HepG2 (cell line): ENCODE data around the gene AKR1A1. TPM values are rescaled to one million over a fixed set of nuclear protein-coding genes. Genes with fewer than 3 reads are reported as not detected.
A peak's percentile ranks its signal among the peaks of the same experiment; 100 is the strongest.

Experiments
- BCL6 ChIP-seq: IDR thresholded peaks from 2 replicates; pipeline ENCODE4 v1.6.1; 2016; ENCODE audit warnings: missing genetic modification reagents, missing compliant biosample characterization
- CBX5 ChIP-seq: sonication (generic); formaldehyde crosslinking; IDR thresholded peaks from 2 replicates; pipeline ENCODE4 v1.4.0; 2020; ENCODE audit warnings: missing genetic modification reagents, borderline replicate concordance
- FOXP1 ChIP-seq, 2 experiments: fragments of 450-650 bp in 1 of 2; IDR thresholded peaks; 2 replicates each; pipeline ENCODE4 v1.6.1; 2017 to 2018; ENCODE audit warnings: antibody characterized with exemption in 1 of 2
- KAT7 ChIP-seq: IDR thresholded peaks from 2 replicates; pipeline ENCODE4 v1.6.1; 2018; ENCODE audit warnings: borderline replicate concordance, missing compliant biosample characterization
- LCORL ChIP-seq, 2 experiments: fragments of 450-650 bp in 1 of 2; sonication (generic) in 1 of 2; formaldehyde crosslinking in 1 of 2; IDR thresholded peaks; 2 replicates each; pipeline versions ENCODE4 v1.5.0 to v1.6.1; 2017 to 2020; ENCODE audit warnings: antibody characterized with exemption in 1 of 2, missing genetic modification reagents in 1 of 2
- MYC ChIP-seq: sonication (generic); formaldehyde crosslinking; IDR thresholded peaks from 2 replicates; pipeline ENCODE4 v1.9.0; 2021; ENCODE audit warnings: missing genetic modification reagents, borderline replicate concordance
- MYNN ChIP-seq: sonication (generic); formaldehyde crosslinking; IDR thresholded peaks from 2 replicates; pipeline ENCODE4 v1.4.0; 2020; ENCODE audit warnings: mild to moderate bottlenecking, low read depth, missing genetic modification reagents
- PAF1 ChIP-seq: IDR thresholded peaks from 2 replicates; pipeline ENCODE4 v1.6.1; 2016; ENCODE audit warnings: missing genetic modification reagents, missing compliant biosample characterization
- PAWR ChIP-seq: sonication (generic); formaldehyde crosslinking; IDR thresholded peaks from 2 replicates; pipeline ENCODE4 v1.4.0; 2020; ENCODE audit warnings: missing genetic modification reagents, mild to moderate bottlenecking, borderline replicate concordance
- RBM39 ChIP-seq: fragments of 200-400 bp; formaldehyde crosslinking; IDR thresholded peaks from one replicate; pipeline ENCODE4 v1.6.1; 2018; ENCODE audit warnings: antibody characterized with exemption, mild to moderate bottlenecking, low read depth, low read length; ENCODE audit not compliant: poor library complexity, severe bottlenecking
- SATB2 ChIP-seq: sonication (generic); formaldehyde crosslinking; IDR thresholded peaks from 2 replicates; pipeline ENCODE4 v1.5.0; 2020; ENCODE audit warnings: missing genetic modification reagents
- ZBTB7B ChIP-seq: sonication (generic); formaldehyde crosslinking; IDR thresholded peaks from 2 replicates; pipeline ENCODE4 v1.4.0; 2020; ENCODE audit warnings: missing genetic modification reagents
- ZIK1 ChIP-seq: sonication (generic); formaldehyde crosslinking; IDR thresholded peaks from 2 replicates; pipeline ENCODE4 v1.5.0; 2020; ENCODE audit warnings: mild to moderate bottlenecking, low read depth, missing genetic modification reagents, borderline replicate concordance
- ZMAT3 ChIP-seq: sonication (generic); formaldehyde crosslinking; conservative IDR thresholded peaks from 2 replicates; pipeline ENCODE4 v1.7.0; 2021; ENCODE audit warnings: missing genetic modification reagents
- ZNF121 ChIP-seq: sonication (generic); formaldehyde crosslinking; IDR thresholded peaks from 2 replicates; pipeline ENCODE4 v1.5.0; 2020; ENCODE audit warnings: mild to moderate bottlenecking, missing genetic modification reagents
- ZNF230 ChIP-seq: sonication (generic); formaldehyde crosslinking; IDR thresholded peaks from 2 replicates; pipeline ENCODE4 v1.4.0; 2020; ENCODE audit warnings: mild to moderate bottlenecking, missing genetic modification reagents
- ZNF263 ChIP-seq: sonication (generic); formaldehyde crosslinking; IDR thresholded peaks from 2 replicates; pipeline ENCODE4 v1.4.0; 2020; ENCODE audit warnings: missing genetic modification reagents
- ZNF33A ChIP-seq: sonication (generic); formaldehyde crosslinking; IDR thresholded peaks from 2 replicates; pipeline ENCODE4 v1.5.1; 2020; ENCODE audit warnings: missing genetic modification reagents, mild to moderate bottlenecking, moderate library complexity, borderline replicate concordance
- ZNF510 ChIP-seq: sonication (generic); formaldehyde crosslinking; IDR thresholded peaks from 2 replicates; pipeline ENCODE4 v1.4.0; 2020; ENCODE audit warnings: low read depth, mild to moderate bottlenecking, missing genetic modification reagents
- ZNF569 ChIP-seq: sonication (generic); formaldehyde crosslinking; IDR thresholded peaks from 2 replicates; pipeline ENCODE4 v1.5.0; 2020; ENCODE audit warnings: mild to moderate bottlenecking, missing genetic modification reagents, moderate library complexity, borderline replicate concordance
- ZNF644 ChIP-seq: IDR thresholded peaks from 2 replicates; pipeline ENCODE4 v1.6.1; 2016; ENCODE audit warnings: low read depth
- polyA plus RNA-seq, 8 experiments: library from polyadenylated mRNA; depleted of rRNA in 3 of 8; stranded (reverse) in 7 of 8; unstranded in 1 of 8; fragments of >200 nt; fragmentation: Illumina TruSeq in 4 of 8; extraction: Trizol in 4 of 8; gene quantifications; 2 replicates each; pipeline versions ENCODE4 v1.2.1 to v1.2.3, GENCODE V29; 2011 to 2016; ENCODE audit warnings: low read depth in 4 of 8, missing spikeins in 1 of 8, mixed read lengths in 1 of 8; ENCODE audit not compliant: insufficient read depth in 1 of 8
- total RNA-seq, 5 experiments: library from RNA; depleted of rRNA; stranded (reverse); fragments of >200 nt; fragmentation: Illumina TruSeq; extraction: Trizol; gene quantifications; 2 replicates each; pipeline ENCODE4 v1.2.3, GENCODE V29; 2016; ENCODE audit warnings: low read depth in 1 of 5
- TF ChIP-seq, protein P1 (sequence below): sonication (generic); formaldehyde crosslinking; IDR thresholded peaks from 2 replicates; pipeline ENCODE4 v1.8.0; 2022; ENCODE audit warnings: missing genetic modification reagents, mild to moderate bottlenecking, borderline replicate concordance
- TF ChIP-seq, protein P2 (sequence below): sonication (generic); formaldehyde crosslinking; IDR thresholded peaks from 2 replicates; pipeline ENCODE4 v1.9.0; 2021; ENCODE audit warnings: missing genetic modification reagents, borderline replicate concordance
- TF ChIP-seq, protein P3 (sequence below): sonication (generic); formaldehyde crosslinking; IDR thresholded peaks from 2 replicates; pipeline ENCODE4 v1.5.0; 2020; ENCODE audit warnings: missing genetic modification reagents

AKR1A1 gene
- total and polyA plus RNA-seq, 2 of the 13 experiments (the other 11 are each of a cell fraction or from before 2014, with no cell fraction given): 181 to 217 TPM

DNA sequence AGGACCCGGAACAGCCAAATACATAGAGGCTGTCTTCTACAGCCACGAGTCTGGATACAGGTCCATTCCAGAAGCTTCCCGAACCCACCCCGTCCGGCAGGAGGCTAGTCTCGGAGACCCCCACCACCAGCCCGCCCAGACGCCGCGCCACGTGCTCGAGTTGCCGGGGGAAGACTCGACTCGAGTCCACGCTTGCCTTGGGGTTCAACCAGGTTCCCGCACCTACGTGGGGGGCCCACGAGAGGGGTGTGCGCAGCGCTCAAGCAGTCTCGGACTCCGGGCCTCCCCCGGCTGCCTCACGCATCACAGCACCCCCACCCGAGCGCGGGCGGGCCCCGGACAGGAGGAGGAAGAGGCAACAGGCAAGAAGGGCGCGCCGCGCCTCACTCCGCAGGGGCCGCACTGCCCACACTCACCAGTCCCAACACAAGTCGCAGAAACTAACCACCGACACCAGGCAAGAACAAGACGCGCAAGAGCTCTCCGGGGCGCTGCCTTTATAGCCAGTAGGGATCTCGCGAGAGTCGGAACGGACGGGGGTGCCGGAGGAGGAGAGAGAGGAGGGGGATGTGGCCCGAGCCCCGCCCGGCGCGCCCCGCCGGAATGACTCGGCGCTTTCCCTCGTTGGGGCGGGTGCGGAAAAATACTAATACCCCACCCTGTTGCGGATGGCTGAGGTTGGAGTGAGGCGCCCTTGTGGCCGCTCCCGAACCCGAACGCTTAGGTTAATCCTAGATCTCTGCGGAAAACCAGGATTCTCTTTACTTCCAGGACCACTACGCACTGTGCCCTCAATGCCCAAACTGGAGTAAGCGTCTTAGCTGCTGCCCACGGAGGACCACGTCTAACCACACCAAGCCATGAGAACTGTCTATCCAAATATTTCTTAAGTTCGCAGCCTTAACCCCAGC, 29.0 kb upstream of the AKR1A1 start, which contains the start of gene PRDX1 (continued):
- peak; percentile 68; the same call in 1 of the 2 replicates for TF ChIP-seq ZNF510
- peak; percentile 71 for TF ChIP-seq BCL6 (CRISPR knock-in tag)
- no peak for TF ChIP-seq FOXP1 (IDR thresholded peaks at IDR 0.05)
- peak; percentile 68 for TF ChIP-seq FOXP1 (CRISPR knock-in tag; IDR thresholded peaks at IDR 0.05)
- TF ChIP-seq LCORL (IDR thresholded peaks at IDR 0.05): no peak
- TF ChIP-seq LCORL (CRISPR knock-in tag; IDR thresholded peaks at IDR 0.05): peak; percentile 60
- TF ChIP-seq MYC: peak; percentile 87; the same call in 1 of the 2 replicates
- TF ChIP-seq RBM39: peak; percentile 100
- no peak for TF ChIP-seq ZNF33A (CRISPR knock-in tag)
- TF ChIP-seq ZBTB7B: peak; percentile 57; the same call in 1 of the 2 replicates
- no peak; the same call in 1 of the 2 replicates for TF ChIP-seq PAWR (CRISPR knock-in tag)
- peak; percentile 98 for TF ChIP-seq ZMAT3 (CRISPR knock-in tag)
- TF ChIP-seq, protein P1, sequence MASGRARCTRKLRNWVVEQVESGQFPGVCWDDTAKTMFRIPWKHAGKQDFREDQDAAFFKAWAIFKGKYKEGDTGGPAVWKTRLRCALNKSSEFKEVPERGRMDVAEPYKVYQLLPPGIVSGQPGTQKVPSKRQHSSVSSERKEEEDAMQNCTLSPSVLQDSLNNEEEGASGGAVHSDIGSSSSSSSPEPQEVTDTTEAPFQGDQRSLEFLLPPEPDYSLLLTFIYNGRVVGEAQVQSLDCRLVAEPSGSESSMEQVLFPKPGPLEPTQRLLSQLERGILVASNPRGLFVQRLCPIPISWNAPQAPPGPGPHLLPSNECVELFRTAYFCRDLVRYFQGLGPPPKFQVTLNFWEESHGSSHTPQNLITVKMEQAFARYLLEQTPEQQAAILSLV (CRISPR knock-in tag): no peak
- TF ChIP-seq PAF1: no peak
- TF ChIP-seq ZNF230: peak; percentile 91
- peak; percentile 92; the same call in 1 of the 2 replicates for TF ChIP-seq KAT7
- TF ChIP-seq ZNF644 (CRISPR knock-in tag): no peak
- TF ChIP-seq, protein P2, sequence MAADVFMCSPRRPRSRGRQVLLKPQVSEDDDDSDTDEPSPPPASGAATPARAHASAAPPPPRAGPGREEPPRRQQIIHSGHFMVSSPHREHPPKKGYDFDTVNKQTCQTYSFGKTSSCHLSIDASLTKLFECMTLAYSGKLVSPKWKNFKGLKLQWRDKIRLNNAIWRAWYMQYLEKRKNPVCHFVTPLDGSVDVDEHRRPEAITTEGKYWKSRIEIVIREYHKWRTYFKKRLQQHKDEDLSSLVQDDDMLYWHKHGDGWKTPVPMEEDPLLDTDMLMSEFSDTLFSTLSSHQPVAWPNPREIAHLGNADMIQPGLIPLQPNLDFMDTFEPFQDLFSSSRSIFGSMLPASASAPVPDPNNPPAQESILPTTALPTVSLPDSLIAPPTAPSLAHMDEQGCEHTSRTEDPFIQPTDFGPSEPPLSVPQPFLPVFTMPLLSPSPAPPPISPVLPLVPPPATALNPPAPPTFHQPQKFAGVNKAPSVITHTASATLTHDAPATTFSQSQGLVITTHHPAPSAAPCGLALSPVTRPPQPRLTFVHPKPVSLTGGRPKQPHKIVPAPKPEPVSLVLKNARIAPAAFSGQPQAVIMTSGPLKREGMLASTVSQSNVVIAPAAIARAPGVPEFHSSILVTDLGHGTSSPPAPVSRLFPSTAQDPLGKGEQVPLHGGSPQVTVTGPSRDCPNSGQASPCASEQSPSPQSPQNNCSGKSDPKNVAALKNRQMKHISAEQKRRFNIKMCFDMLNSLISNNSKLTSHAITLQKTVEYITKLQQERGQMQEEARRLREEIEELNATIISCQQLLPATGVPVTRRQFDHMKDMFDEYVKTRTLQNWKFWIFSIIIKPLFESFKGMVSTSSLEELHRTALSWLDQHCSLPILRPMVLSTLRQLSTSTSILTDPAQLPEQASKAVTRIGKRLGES (CRISPR knock-in tag): 0 out of 2 replicates have a peak, but pooled peaks have one; percentile 20
- peak; percentile 84 for TF ChIP-seq CBX5 (CRISPR knock-in tag)
- TF ChIP-seq, protein P3, sequence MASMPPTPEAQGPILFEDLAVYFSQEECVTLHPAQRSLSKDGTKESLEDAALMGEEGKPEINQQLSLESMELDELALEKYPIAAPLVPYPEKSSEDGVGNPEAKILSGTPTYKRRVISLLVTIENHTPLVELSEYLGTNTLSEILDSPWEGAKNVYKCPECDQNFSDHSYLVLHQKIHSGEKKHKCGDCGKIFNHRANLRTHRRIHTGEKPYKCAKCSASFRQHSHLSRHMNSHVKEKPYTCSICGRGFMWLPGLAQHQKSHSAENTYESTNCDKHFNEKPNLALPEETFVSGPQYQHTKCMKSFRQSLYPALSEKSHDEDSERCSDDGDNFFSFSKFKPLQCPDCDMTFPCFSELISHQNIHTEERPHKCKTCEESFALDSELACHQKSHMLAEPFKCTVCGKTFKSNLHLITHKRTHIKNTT (CRISPR knock-in tag): peak; percentile 53; the same call in 1 of the 2 replicates
- TF ChIP-seq ZNF121 (CRISPR knock-in tag): peak; percentile 82
- peak; percentile 86; the same call in 1 of the 2 replicates for TF ChIP-seq ZIK1 (CRISPR knock-in tag)
- 0 out of 2 replicates have a peak, but pooled peaks have one; percentile 33 for TF ChIP-seq SATB2 (CRISPR knock-in tag)
- peak; percentile 81; the same call in 1 of the 2 replicates for TF ChIP-seq ZNF569 (CRISPR knock-in tag)
- TF ChIP-seq MYNN (CRISPR knock-in tag): peak; percentile 96
- peak; percentile 37; the same call in 1 of the 2 replicates for TF ChIP-seq ZNF263 (CRISPR knock-in tag)
